GM21360 (cell line): ENCODE data around the gene SLC45A2.
"Not testable (repeated sequence)": the region's sequence is repeated elsewhere in the genome, so short reads cannot be mapped to it uniquely, and the experiment has no call there.

Experiments
- ATAC-seq: cut with Tn5 transposase; IDR thresholded peaks from one replicate; pipeline ENCODE4 v1.9.1; 2021; ENCODE audit warnings: mild to moderate bottlenecking, moderate library complexity; ENCODE audit not compliant: unreplicated experiment

The SLC45A2 gene

GRCh38 chr5:33929925-33930690 lies 54.4 kb downstream of the SLC45A2 start:
- ATAC-seq, result no peak

GRCh38 chr5:33928283-33928682 lies 56.2 kb downstream of the SLC45A2 start:
- no peak for ATAC-seq

GRCh38 chr5:33927685-33928084 lies 56.8 kb downstream of the SLC45A2 start:
- no peak for ATAC-seq

- no peak for ATAC-seq
Measured at GRCh38 chr5:33925278-33925677, 59.2 kb downstream of the SLC45A2 start.

GRCh38 chr5:33921002-33921401 lies 63.5 kb downstream of the SLC45A2 start:
- ATAC-seq, result no peak

GRCh38 chr5:33914844-33915243 lies 69.6 kb downstream of the SLC45A2 start:
- not testable (repeated sequence) for ATAC-seq

GRCh38 chr5:33906248-33906647 lies 78.2 kb downstream of the SLC45A2 start:
- ATAC-seq, result not testable (repeated sequence)

GRCh38 chr5:33905381-33905780 lies 79.1 kb downstream of the SLC45A2 start:
- ATAC-seq, result no peak

- no peak for ATAC-seq
Measured at GRCh38 chr5:33903118-33903517, 81.4 kb downstream of the SLC45A2 start.

- ATAC-seq, result no peak
Measured at GRCh38 chr5:33901156-33901555, 83.3 kb downstream of the SLC45A2 start.
